Kidney capillary endothelial cell (primary cell): ENCODE measurements around the gene AP4M1.
A peak's percentile ranks its signal among the peaks of the same experiment; 100 is the strongest.
"Not testable (repeated sequence)": the region's sequence is repeated elsewhere in the genome, so short reads cannot be mapped to it uniquely, and the experiment has no call there.

Source experiments
- DNase-seq: peaks from one replicate; pipeline ENCODE4 v3.0.0-alpha.2; 2018; ENCODE audit warnings: low spot score

AP4M1 gene

GRCh38 chr7:100130608-100131453, 29.4 kb downstream of the AP4M1 start:
- DNase-seq: peak; percentile 45

- no peak for DNase-seq
These were observed 30.7 kb downstream of the AP4M1 start for GRCh38 chr7:100132126-100132525.

- DNase-seq: peak; percentile 67
These were observed 31.3 kb downstream of the AP4M1 start for GRCh38 chr7:100132697-100133151.

GRCh38 chr7:100137851-100138760, 36.7 kb downstream of the AP4M1 start:
- no peak for DNase-seq

- no peak for DNase-seq
These were observed 40.1 kb downstream of the AP4M1 start for GRCh38 chr7:100141555-100141949.

- no peak for DNase-seq
These were observed 41.0 kb downstream of the AP4M1 start for GRCh38 chr7:100142461-100142860.

- DNase-seq: not testable (repeated sequence)
These were observed 44.9 kb downstream of the AP4M1 start for GRCh38 chr7:100146350-100146749.

- no peak for DNase-seq
These were observed 45.8 kb downstream of the AP4M1 start for GRCh38 chr7:100147278-100147677.

GRCh38 chr7:100148225-100148558, 46.7 kb downstream of the AP4M1 start:
- no peak for DNase-seq

- peak; percentile 97 for DNase-seq
These were observed 47.3 kb downstream of the AP4M1 start, which contains the start of gene LAMTOR4 for GRCh38 chr7:100148559-100149328. TSS of gene LAMTOR4 (plus strand) at chr7:100148918. CDS start at chr7:100148973, 55 bp downstream.

- DNase-seq: no peak
These were observed 51.0 kb downstream of the AP4M1 start for GRCh38 chr7:100152404-100152803.

- DNase-seq: no peak
These were observed 51.7 kb downstream of the AP4M1 start for GRCh38 chr7:100152937-100153666.

- DNase-seq: no peak
These were observed 52.5 kb downstream of the AP4M1 start for GRCh38 chr7:100153708-100154535.

- no peak for DNase-seq
These were observed 53.4 kb downstream of the AP4M1 start for GRCh38 chr7:100154651-100155491.

GRCh38 chr7:100155553-100156317, 54.3 kb downstream of the AP4M1 start:
- DNase-seq: no peak

GRCh38 chr7:100156331-100157068, 55.1 kb downstream of the AP4M1 start:
- no peak for DNase-seq

GRCh38 chr7:100157069-100157333, 55.6 kb downstream of the AP4M1 start:
- DNase-seq: no peak
